ENCODE results near the gene CUL1. TPM values are rescaled to one million over a fixed set of nuclear protein-coding genes. Genes with fewer than 3 reads are reported as not detected.

CUL1 gene
- total RNA-seq, 1 donor from 2014 or later: 38.5 TPM

DNA sequence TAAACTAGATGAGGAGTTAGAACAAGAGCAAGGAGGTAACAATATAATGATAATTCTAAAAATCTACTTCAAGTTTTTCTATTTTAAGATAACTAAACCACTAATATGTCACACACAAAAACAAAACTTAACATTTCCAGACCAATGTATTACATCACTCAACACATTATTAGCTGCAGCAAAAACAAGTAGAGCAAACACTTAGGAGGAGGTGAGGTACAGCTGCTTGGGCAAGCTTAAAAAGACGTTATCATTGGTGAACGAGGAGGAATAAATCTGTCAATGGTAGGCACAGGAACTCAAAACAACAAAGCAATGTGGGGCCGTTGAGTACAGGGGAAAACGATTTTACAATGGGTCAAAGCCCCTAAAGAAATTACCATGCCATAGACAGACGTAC, 126.6 kb downstream of the CUL1 start:
- intact Hi-C loops (cut with DNase I): no loop called here
- Histone ChIP-seq H3K9me3 (no peaks in the 10 kb centered on the region), H3K36me3 (no peaks in the 10 kb centered on the region), H3K27ac (no peak overlapping the region), H3K4me1 (no peaks in the 10 kb centered on the region), H3K27me3 (no peaks in the 10 kb centered on the region), H3K4me3 (no peak overlapping the region)
- no peak for TF ChIP-seq POLR2A (IDR thresholded peaks at IDR 0.05)
- no peak for TF ChIP-seq POLR2AphosphoS5 (IDR thresholded peaks at IDR 0.05; ENCODE audit: insufficient read depth in 1 of 2, low read depth in 1 of 2)
- TF ChIP-seq CTCF (IDR thresholded peaks at IDR 0.05): no peak
- DNase-seq (ENCODE audit: extremely low spot score in 2 of 2): no peak

DNA sequence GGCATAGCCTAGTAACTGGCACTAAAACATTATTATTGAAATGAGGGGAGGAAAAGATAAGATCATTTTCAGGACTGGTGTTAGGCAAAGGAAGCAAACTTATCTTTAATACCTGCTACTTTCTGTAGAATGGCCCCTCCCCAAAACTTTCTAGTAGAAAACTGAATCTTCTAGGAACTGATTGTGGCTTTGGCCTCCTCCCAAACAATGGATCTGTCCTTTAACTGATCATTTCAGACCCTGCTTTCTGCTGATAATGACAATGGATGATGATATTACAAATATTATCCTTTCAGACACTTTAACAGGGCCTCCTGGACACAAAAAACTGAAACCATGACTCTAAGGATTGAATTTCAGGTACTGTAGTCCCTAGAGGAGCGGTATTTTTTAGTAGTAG, 130.3 kb downstream of the CUL1 start:
- no peaks in the 10 kb centered on the region for H3K4me1 ChIP-seq
- H3K27me3 ChIP-seq: no peaks in the 10 kb centered on the region
- TF ChIP-seq POLR2AphosphoS5 (IDR thresholded peaks at IDR 0.05; ENCODE audit: insufficient read depth in 1 of 2, low read depth in 1 of 2) (no peak), POLR2A (IDR thresholded peaks at IDR 0.05) (no peak), CTCF (IDR thresholded peaks at IDR 0.05) (no peak)
- DNase-seq (ENCODE audit: extremely low spot score in 2 of 2): no peak
- H3K4me3 ChIP-seq: no peak overlapping the region
- intact Hi-C loops (cut with DNase I): no loop called here
- no peak overlapping the region for H3K27ac ChIP-seq
- H3K36me3 ChIP-seq: no peaks in the 10 kb centered on the region
- H3K9me3 ChIP-seq: no peaks in the 10 kb centered on the region

GRCh38 chr7:148830897-148831692, 132.4 kb downstream of the CUL1 start:
- H3K4me1 ChIP-seq: no peaks in the 10 kb centered on the region
- H3K27me3 ChIP-seq: no peaks in the 10 kb centered on the region
- H3K27ac ChIP-seq: no peak overlapping the region
- no peaks in the 10 kb centered on the region for H3K36me3 ChIP-seq
- no peak overlapping the region for H3K4me3 ChIP-seq
- no peaks in the 10 kb centered on the region for H3K9me3 ChIP-seq
- TF ChIP-seq CTCF (IDR thresholded peaks at IDR 0.05): no peak
- no peak for TF ChIP-seq POLR2AphosphoS5 (IDR thresholded peaks at IDR 0.05; ENCODE audit: insufficient read depth in 1 of 2, low read depth in 1 of 2)
- no peak for TF ChIP-seq POLR2A (IDR thresholded peaks at IDR 0.05)
- intact Hi-C loops (cut with DNase I): no loop called here
- no peak for DNase-seq (ENCODE audit: extremely low spot score in 2 of 2)

DNA sequence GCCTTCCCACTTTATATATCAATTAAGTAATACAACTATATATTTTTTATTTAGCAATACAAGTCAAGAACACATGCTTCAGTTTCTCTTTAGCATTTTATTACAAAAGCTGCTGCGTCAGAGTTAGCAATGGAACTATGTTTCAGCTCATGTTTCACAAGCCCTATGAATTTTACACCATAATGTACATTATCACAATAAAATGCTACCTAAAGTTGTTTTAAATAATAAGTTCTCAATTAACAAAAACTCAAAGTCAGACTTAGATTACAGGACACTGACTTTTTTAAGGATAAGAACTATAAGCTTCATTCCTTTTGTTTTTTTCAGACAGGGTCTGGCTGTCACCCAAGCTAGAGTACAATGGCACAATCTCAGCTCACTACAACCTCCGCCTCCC, 133.1 kb downstream of the CUL1 start:
- no peak for DNase-seq (ENCODE audit: extremely low spot score in 2 of 2)
- Histone ChIP-seq H3K9me3 (no peaks in the 10 kb centered on the region), H3K4me3 (no peak overlapping the region), H3K4me1 (no peaks in the 10 kb centered on the region), H3K27me3 (no peaks in the 10 kb centered on the region), H3K27ac (no peak overlapping the region), H3K36me3 (no peaks in the 10 kb centered on the region)
- TF ChIP-seq POLR2AphosphoS5 (IDR thresholded peaks at IDR 0.05; ENCODE audit: insufficient read depth in 1 of 2, low read depth in 1 of 2): no peak
- no peak for TF ChIP-seq POLR2A (IDR thresholded peaks at IDR 0.05)
- no peak for TF ChIP-seq CTCF (IDR thresholded peaks at IDR 0.05)
- intact Hi-C loops (cut with DNase I): no loop called here

DNA sequence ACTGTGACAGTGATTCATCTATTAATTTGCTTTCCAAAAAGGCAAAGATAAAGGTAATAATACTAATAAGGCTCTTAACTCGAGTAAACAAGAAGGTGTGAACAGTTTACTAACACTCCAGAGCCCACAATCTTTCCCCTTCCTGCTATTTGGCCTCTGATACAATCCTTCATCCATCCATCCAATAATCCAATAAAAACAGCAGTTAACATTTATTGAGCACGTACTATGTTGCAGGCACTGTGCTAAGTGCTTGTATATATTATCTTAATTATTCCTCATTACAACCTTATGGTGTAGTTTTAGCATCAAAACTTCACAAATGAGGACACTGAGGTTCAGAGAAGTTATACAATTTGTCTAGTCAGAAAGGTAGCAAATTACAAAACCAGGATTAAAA, 135.9 kb downstream of the CUL1 start:
- TF ChIP-seq CTCF (IDR thresholded peaks at IDR 0.05) (no peak), POLR2A (IDR thresholded peaks at IDR 0.05) (no peak), POLR2AphosphoS5 (IDR thresholded peaks at IDR 0.05; ENCODE audit: insufficient read depth in 1 of 2, low read depth in 1 of 2) (no peak)
- Histone ChIP-seq H3K9me3 (no peaks in the 10 kb centered on the region), H3K4me1 (no peaks in the 10 kb centered on the region), H3K36me3 (no peaks in the 10 kb centered on the region), H3K27me3 (no peaks in the 10 kb centered on the region), H3K27ac (no peak overlapping the region), H3K4me3 (no peak overlapping the region)
- DNase-seq (ENCODE audit: extremely low spot score in 2 of 2): no peak
- intact Hi-C loops (cut with DNase I): no loop called here
